H1 (cell line): Measurements from ENCODE around the gene ERCC1. TPM values are rescaled to one million over a fixed set of nuclear protein-coding genes. Genes with fewer than 3 reads are reported as not detected.

Experiments used
- CTCF ChIA-PET: fragments of 300-600 bp; sonication (Branson Sonifier 250); formaldehyde crosslinking; loops from one replicate; lab custom pipeline; 2021; ENCODE audit not compliant: partially characterized antibody; lab: Charles Lee
- POLR2A ChIA-PET: fragments of 300-600 bp; sonication (Branson Sonifier 250); formaldehyde crosslinking; loops from one replicate; lab custom pipeline; 2021; ENCODE audit warnings: inconsistent platforms; ENCODE audit not compliant: partially characterized antibody; lab: Charles Lee
- DNase-seq, 2 experiments: peaks; one replicate each; pipeline versions ENCODE4 v3.0.0 to v3.0.0-alpha.2; 2010 to 2022; ENCODE audit warnings: low spot score in 2 of 2, low read depth in 1 of 2, mixed read lengths in 1 of 2
- FAIRE-seq: peaks from 2 replicates; lab custom pipeline; 2011; peaks lifted over from hg19 to GRCh38; lab: Jason Lieb, UNC
- H2AFZ ChIP-seq: 2 replicates; pipeline ENCODE4 v1.8.1; 2012; ENCODE audit warnings: low read length, inconsistent platforms
- H2AK5ac ChIP-seq: 2 replicates; pipeline ENCODE4 v1.6.1; 2013; ENCODE audit warnings: low read depth, low read length
- H2BK120ac ChIP-seq: replicated peaks from 2 replicates; pipeline ENCODE3; 2013; ENCODE audit warnings: low read depth, low read length, inconsistent platforms
- H2BK12ac ChIP-seq: 2 replicates; pipeline ENCODE4 v1.6.1; 2013; ENCODE audit warnings: low read depth, low read length
- H2BK15ac ChIP-seq: 2 replicates; pipeline ENCODE4 v1.6.1; 2013; ENCODE audit warnings: low read length
- H2BK20ac ChIP-seq: 2 replicates; pipeline ENCODE4 v1.6.1; 2013; ENCODE audit warnings: low read length
- H2BK5ac ChIP-seq: 2 replicates; pipeline ENCODE4 v1.6.1; 2013; ENCODE audit warnings: low read depth, low read length
- H3K14ac ChIP-seq: 2 replicates; pipeline ENCODE4 v1.6.1; 2013; ENCODE audit warnings: inconsistent platforms; ENCODE audit not compliant: insufficient read length
- H3K18ac ChIP-seq: 2 replicates; pipeline ENCODE4 v1.6.1; 2013; ENCODE audit warnings: low read length; ENCODE audit errors: extremely low read depth
- H3K23ac ChIP-seq: 2 replicates; pipeline ENCODE4 v1.6.1; 2013; ENCODE audit warnings: inconsistent platforms; ENCODE audit not compliant: insufficient read length
- H3K23me2 ChIP-seq: 2 replicates; pipeline ENCODE4 v1.6.1; 2013; ENCODE audit warnings: low read depth, low read length
- H3K27ac ChIP-seq: 2 replicates; pipeline ENCODE4 v1.6.1; 2011; ENCODE audit warnings: low read depth, low read length, inconsistent platforms
- H3K27me3 ChIP-seq, 4 experiments: replicated peaks in 1 of 4; 1 replicate in 1 of 4; 2 replicates in 3 of 4; pipeline versions ENCODE4 v1.6.1 to v1.8.1; 2011 to 2013; ENCODE audit warnings: low read length in 3 of 4, mild to moderate bottlenecking in 3 of 4, inconsistent platforms in 2 of 4, mixed read lengths in 2 of 4, moderate library complexity in 1 of 4; ENCODE audit not compliant: control insufficient read depth in 3 of 4, insufficient read depth in 3 of 4; ENCODE audit errors: extremely low read depth in 1 of 4
- H3K36me3 ChIP-seq, 4 experiments: 2 replicates each; pipeline versions ENCODE4 v1.6.1 to v1.8.1; 2011 to 2013; ENCODE audit warnings: mild to moderate bottlenecking in 4 of 4, low read length in 3 of 4, moderate library complexity in 2 of 4, control low read depth in 1 of 4, inconsistent platforms in 1 of 4; ENCODE audit not compliant: insufficient read depth in 4 of 4, control insufficient read depth in 2 of 4
- H3K4ac ChIP-seq: replicated peaks from 2 replicates; pipeline ENCODE3; 2013; ENCODE audit warnings: low read length, low read depth, mixed read lengths, inconsistent platforms; ENCODE audit not compliant: insufficient read length
- H3K4me1 ChIP-seq, 4 experiments: replicated peaks in 1 of 4; 1 replicate in 1 of 4; 2 replicates in 3 of 4; pipeline versions ENCODE4 v1.6.1 to v1.8.1; 2011 to 2013; ENCODE audit warnings: low read length in 3 of 4, inconsistent platforms in 2 of 4, mixed read lengths in 1 of 4; ENCODE audit not compliant: insufficient read depth in 4 of 4, control insufficient read depth in 3 of 4
- H3K4me2 ChIP-seq, 2 experiments: 2 replicates each; pipeline versions ENCODE4 v1.6.1 to v1.8.1; 2011 to 2013; ENCODE audit warnings: low read depth in 2 of 2, low read length in 2 of 2, control low read depth in 1 of 2, inconsistent platforms in 1 of 2, mild to moderate bottlenecking in 1 of 2; ENCODE audit not compliant: insufficient read depth in 1 of 2
- H3K4me3 ChIP-seq, 4 experiments: fragments of 200-600, 300-600 bp in 1 of 4; sonication (generic), shearing (Covaris generic), sonication (Bioruptor Twin) in 1 of 4; 2 replicates each; pipeline versions ENCODE4 v1.5.1 to v1.8.1; 2011 to 2016; ENCODE audit warnings: low read length in 4 of 4, low read depth in 3 of 4, control low read depth in 2 of 4, inconsistent platforms in 2 of 4, mild to moderate bottlenecking in 2 of 4, mixed read lengths in 1 of 4, moderate library complexity in 1 of 4; ENCODE audit not compliant: insufficient read depth in 2 of 4; ENCODE audit errors: extremely low read depth in 1 of 4
- H3K56ac ChIP-seq: replicated peaks from 2 replicates; pipeline ENCODE3; 2013; ENCODE audit warnings: low read depth, mild to moderate bottlenecking, mixed read lengths, low read length, inconsistent platforms; ENCODE audit not compliant: insufficient read length
- H3K79me1 ChIP-seq: 2 replicates; pipeline ENCODE4 v1.6.1; 2013; ENCODE audit warnings: low read depth, low read length, control low read depth
- H3K79me2 ChIP-seq, 2 experiments: 2 replicates each; pipeline versions ENCODE4 v1.6.1 to v1.8.1; 2012 to 2013; ENCODE audit warnings: low read length in 2 of 2, mild to moderate bottlenecking in 2 of 2, inconsistent platforms in 1 of 2; ENCODE audit not compliant: insufficient read depth in 2 of 2, control insufficient read depth in 1 of 2
- H3K9ac ChIP-seq, 4 experiments: replicated peaks in 1 of 4; 1 replicate in 1 of 4; 2 replicates in 3 of 4; pipeline versions ENCODE4 v1.6.1 to v1.8.1; 2011 to 2013; ENCODE audit warnings: low read depth in 3 of 4, low read length in 3 of 4, control low read depth in 2 of 4, mild to moderate bottlenecking in 2 of 4, moderate library complexity in 2 of 4, inconsistent platforms in 1 of 4; ENCODE audit errors: extremely low read depth in 1 of 4
- H3K9me3 ChIP-seq, 2 experiments: 2 replicates each; pipeline versions ENCODE4 v1.6.1 to v1.8.1; 2012 to 2013; ENCODE audit warnings: mild to moderate bottlenecking in 2 of 2, moderate library complexity in 2 of 2, control low read depth in 1 of 2, inconsistent platforms in 1 of 2, low read depth in 1 of 2, low read length in 1 of 2, mixed read lengths in 1 of 2; ENCODE audit not compliant: insufficient read depth in 2 of 2
- H4K20me1 ChIP-seq, 2 experiments: replicated peaks in 1 of 2; 2 replicates each; pipeline versions ENCODE3 to v1.8.1; 2011 to 2013; ENCODE audit warnings: inconsistent platforms in 2 of 2, low read length in 2 of 2, mild to moderate bottlenecking in 1 of 2; ENCODE audit not compliant: insufficient read depth in 2 of 2, control insufficient read depth in 1 of 2
- H4K5ac ChIP-seq: 2 replicates; pipeline ENCODE4 v1.6.1; 2013; ENCODE audit warnings: low read length, low read depth, mixed read lengths, inconsistent platforms; ENCODE audit not compliant: insufficient read length
- H4K8ac ChIP-seq: 2 replicates; pipeline ENCODE4 v1.8.0; 2013; ENCODE audit warnings: mild to moderate bottlenecking, moderate library complexity, low read length, inconsistent platforms; ENCODE audit not compliant: insufficient read depth; ENCODE audit errors: extremely low read depth
- H4K91ac ChIP-seq: replicated peaks from 2 replicates; pipeline ENCODE3; 2013; ENCODE audit warnings: low read length, mixed read lengths, inconsistent platforms; ENCODE audit not compliant: insufficient read length
- CTCF ChIP-seq, 3 experiments: IDR thresholded peaks; 1 replicate in 2 of 3; 2 replicates in 1 of 3; pipeline versions ENCODE4 v1.5.1 to v1.6.1; 2011; ENCODE audit warnings: low read length in 3 of 3, mild to moderate bottlenecking in 3 of 3, inconsistent platforms in 2 of 3, low read depth in 1 of 3, moderate library complexity in 1 of 3; ENCODE audit not compliant: insufficient read depth in 1 of 3; ENCODE audit errors: control extremely low read depth in 1 of 3
- POLR2AphosphoS5 ChIP-seq: IDR thresholded peaks from 2 replicates; pipeline ENCODE4 v1.6.1; 2011; ENCODE audit warnings: low read depth, low read length
- TCF12 ChIP-seq: IDR thresholded peaks from 2 replicates; pipeline ENCODE4 v1.6.1; 2011; ENCODE audit warnings: low read depth, mild to moderate bottlenecking, low read length
- WGBS, 2 experiments: shearing (Covaris generic) in 1 of 2; methylation state at CpG; one replicate each; pipeline versions ENCODE4 v1.1.6 to v1.1.7; 2013 to 2015; ENCODE audit warnings: low lambda C conversion rate in 2 of 2, mixed read lengths in 2 of 2, inconsistent platforms in 1 of 2, low coverage in 1 of 2, missing lambda C conversion rate in 1 of 2; ENCODE audit not compliant: insufficient replicate concordance in 2 of 2, insufficient coverage in 1 of 2, insufficient read length in 1 of 2; ENCODE audit errors: extremely low coverage in 1 of 2, missing lambda C conversion rate in 1 of 2; 5-methylcytosine and 5-hydroxymethylcytosine counted together
- polyA plus RNA-seq, 7 experiments: library from polyadenylated mRNA; depleted of rRNA in 3 of 7; stranded (reverse) in 5 of 7; unstranded in 2 of 7; fragments of >200 nt in 5 of 7; fragments of 200-250 nt in 2 of 7; gene quantifications; 1 replicate in 5 of 7; 2 replicates in 1 of 7; 4 replicates in 1 of 7; pipeline versions ENCODE4 v1.2.1 to v1.2.3, GENCODE V29; 2011 to 2013; ENCODE audit warnings: missing spikeins in 2 of 7, mixed read lengths in 2 of 7
- total RNA-seq: library from RNA; stranded (reverse); fragmentation: NEBNext Ultra II Directional; extraction: Animal tissue kit (Norgen Biotek cat#: 25700); gene quantifications from 2 replicates; pipeline ENCODE4 v1.2.1, GENCODE V29; 2021

Gene ERCC1
- total and polyA plus RNA-seq, 2 of the 8 experiments (the other 6 are each of a cell fraction or from before 2014, with no cell fraction given), result 44.7 to 94.2 TPM

- DNase-seq (no peak), FAIRE-seq (no peak)
- H3K79me2 ChIP-seq, result no peaks in the 10 kb centered on the region
- peak overlapping the region; percentile 97; the same call in 1 of the 2 replicates for H2BK15ac ChIP-seq
- no peak overlapping the region for H3K14ac ChIP-seq
- H4K8ac ChIP-seq, result 0 out of 2 replicates have a peak overlapping the region, but pooled peaks have one; percentile 81
- H2AK5ac ChIP-seq, result no peak overlapping the region
- ChIA-PET POLR2A (interaction anchor here (0.6 to 2.1 kb wide), 4 partner anchors 20 to 1302 kb away, joined by 3 to 10 read pairs (median 4); no protein-coding TSS in a partner anchor), CTCF (interaction anchor here (0.7 to 32.9 kb wide), 10 partner anchors 10 to 171 kb away, joined by 3 to 760 read pairs (median 4); partner anchors contain the start of gene ERCC1)
- H3K4me3 ChIP-seq, result peak overlapping the region; percentile 9 to 53 (median 20); a peak in 5 of 8 replicates
- 0 out of 2 replicates have a peak overlapping the region, but pooled peaks have one; percentile 29 for H2BK12ac ChIP-seq
- H4K5ac ChIP-seq, result no peak overlapping the region
- H4K20me1 ChIP-seq, result peaks cover 0 to 3% of the 10 kb centered on the region in 2 experiments
- no peak overlapping the region for H3K23ac ChIP-seq
- peak overlapping the region; percentile 52 to 62 for H3K4me2 ChIP-seq
- no peaks in the 10 kb centered on the region for H3K79me1 ChIP-seq
- no peak overlapping the region for H2BK5ac ChIP-seq
- peaks cover 0 to 21% (median 14%) of the 10 kb centered on the region in 4 experiments; a peak in 6 of 7 replicates for H3K4me1 ChIP-seq
- no peak overlapping the region for H3K27ac ChIP-seq
- H3K56ac ChIP-seq, result no peak overlapping the region
- WGBS, 2 experiments, result 80% methylated on average over 7 of the region's 7 CpGs; no CpG with 5 or more reads in 1 of the 2 experiments
- H2BK20ac ChIP-seq, result no peak overlapping the region
- no peaks in the 10 kb centered on the region for H3K9me3 ChIP-seq
- no peak overlapping the region for H4K91ac ChIP-seq
- peak overlapping the region; percentile 60 for H3K18ac ChIP-seq
- H2AFZ ChIP-seq, result 0 out of 2 replicates have a peak overlapping the region, but pooled peaks have one; percentile 42
- no peak overlapping the region for H2BK120ac ChIP-seq
- peak overlapping the region in 1 of 4 experiments; percentile 56; a peak in 1 of 7 replicates for H3K9ac ChIP-seq
- peaks cover 0 to 17% (median 17%) of the 10 kb centered on the region in 4 experiments; a peak in 4 of 7 replicates for H3K27me3 ChIP-seq
- peaks cover 23% of the 10 kb centered on the region; the same call in 1 of the 2 replicates for H3K23me2 ChIP-seq
- H3K36me3 ChIP-seq, result no peaks in the 10 kb centered on the region
- no peak overlapping the region for H3K4ac ChIP-seq
- 0 out of 2 replicates have a peak, but pooled peaks have one; percentile 16 for TF ChIP-seq POLR2AphosphoS5
- TF ChIP-seq TCF12, result no peak
- TF ChIP-seq CTCF (IDR thresholded peaks at IDR 0.05; ENCODE audit: control extremely low read depth in 1 of 3, insufficient read depth in 1 of 3, low read depth in 1 of 3, low read length in 3 of 3), result no peak
Observed at GRCh38 chr19:45471931-45472562, 48.3 kb upstream of the ERCC1 start.
